HL-60/S4 treated with phorbol 12-myristate 13-acetate at 8.2 ng/mL for 4 days and 3 days (cell line): ENCODE results near the gene TRAPPC11.

ENCODE experiments used
- in situ Hi-C: fragments of 300-500 bp; cut with MboI; formaldehyde crosslinking; loops from 2 replicates; pipeline ENCODE4 v1.15.0; 2022; ENCODE audit warnings: low sequenced_read_pairs

TRAPPC11 gene

DNA sequence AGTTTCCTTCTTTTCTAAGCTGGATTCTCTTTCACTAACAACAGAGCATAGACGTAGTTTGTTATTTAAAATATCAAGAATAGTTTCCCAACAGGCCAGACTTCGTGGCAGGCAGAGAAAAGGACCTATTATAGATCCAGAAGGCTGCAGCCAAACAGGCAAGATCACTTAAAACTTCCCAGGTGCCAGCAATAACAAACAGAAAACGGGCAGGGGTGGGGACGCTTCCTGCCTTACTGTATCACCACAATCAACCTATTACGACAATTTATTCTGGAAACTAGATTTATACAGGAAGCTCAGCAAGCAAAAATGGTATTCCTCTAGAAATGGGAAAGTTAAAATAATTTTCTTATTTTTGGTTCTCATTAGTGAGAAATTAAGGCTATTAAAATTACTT, 22.2 kb upstream of the TRAPPC11 start:
- in situ Hi-C loops = no loop called here

DNA sequence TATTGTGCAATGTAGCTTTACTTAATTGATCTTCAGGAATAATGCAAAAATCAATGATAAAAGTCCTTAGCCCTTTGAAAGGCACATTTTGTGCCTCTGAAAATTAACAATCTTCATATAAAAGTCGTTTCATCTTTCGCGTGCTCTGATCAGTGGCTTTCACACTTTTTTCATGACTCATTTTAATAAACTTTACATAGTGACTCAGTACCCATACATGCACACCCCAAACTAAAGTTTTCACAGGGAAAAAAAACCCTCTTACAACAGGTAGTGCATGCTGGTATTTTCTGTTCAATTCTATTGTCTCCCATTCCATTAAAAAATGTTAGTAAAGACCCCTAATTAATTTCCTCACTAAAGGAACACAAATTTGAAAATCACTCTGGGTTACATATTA, 21.6 kb upstream of the TRAPPC11 start:
- in situ Hi-C loops = no loop called here

DNA sequence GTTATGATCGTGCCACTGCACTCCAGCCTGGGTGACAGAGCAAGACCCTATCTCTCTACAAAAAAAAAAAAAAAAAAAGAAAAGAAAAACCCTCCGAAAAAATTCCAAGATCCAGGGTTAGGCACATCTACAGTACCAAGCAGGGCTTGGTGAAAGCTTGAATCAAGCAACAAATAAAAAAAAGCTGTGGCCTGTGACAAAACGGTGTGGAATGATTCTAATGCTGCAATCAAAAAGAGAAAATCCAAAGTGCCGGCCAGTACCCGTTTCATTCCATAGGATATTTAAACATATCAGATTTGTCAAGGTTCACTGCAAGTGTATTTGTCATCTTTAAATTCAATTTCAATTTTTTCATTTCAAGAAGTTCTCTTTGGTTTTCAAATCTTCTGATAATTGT, 20.7 kb upstream of the TRAPPC11 start:
- in situ Hi-C loops = no loop called here

DNA sequence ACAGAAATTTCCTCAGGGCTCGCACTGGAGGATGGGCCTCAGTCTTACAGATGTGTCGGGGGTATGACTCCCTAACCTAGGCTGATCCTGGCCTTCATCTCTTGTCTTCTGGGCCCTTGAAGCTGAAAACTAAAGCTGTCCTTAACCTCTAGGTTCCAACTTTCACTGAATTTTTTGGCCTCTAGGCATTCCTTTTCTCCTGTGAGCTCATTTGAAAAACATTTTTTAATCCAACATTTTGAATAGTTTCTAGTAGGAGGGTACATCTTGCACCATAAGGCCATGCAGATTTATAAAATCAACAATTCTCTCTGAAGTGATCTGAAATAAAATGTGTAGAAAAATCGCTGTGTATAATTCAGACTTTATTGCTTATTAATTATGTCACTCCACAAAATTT, 19.8 kb upstream of the TRAPPC11 start:
- in situ Hi-C loops = no loop called here

DNA sequence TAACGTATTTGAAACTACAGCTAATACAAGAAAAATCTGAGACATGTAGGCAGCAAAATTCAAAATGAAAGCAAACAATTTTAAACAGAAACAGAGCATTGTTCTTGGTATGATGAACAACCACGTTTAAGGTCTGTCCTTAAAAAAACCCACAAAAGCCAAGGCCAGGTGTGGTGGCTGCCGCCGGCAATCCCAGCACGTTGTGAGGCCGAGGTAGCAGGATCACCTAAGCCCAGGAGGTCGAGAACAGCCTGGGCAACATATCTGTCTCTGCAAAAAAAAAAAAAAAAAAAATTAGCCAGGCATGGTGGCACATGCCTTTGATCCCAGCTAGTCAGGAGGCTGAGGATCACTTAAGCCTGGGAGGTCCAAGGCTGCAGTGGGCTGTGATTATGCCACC, 13.8 kb upstream of the TRAPPC11 start:
- in situ Hi-C loops = no loop called here

DNA sequence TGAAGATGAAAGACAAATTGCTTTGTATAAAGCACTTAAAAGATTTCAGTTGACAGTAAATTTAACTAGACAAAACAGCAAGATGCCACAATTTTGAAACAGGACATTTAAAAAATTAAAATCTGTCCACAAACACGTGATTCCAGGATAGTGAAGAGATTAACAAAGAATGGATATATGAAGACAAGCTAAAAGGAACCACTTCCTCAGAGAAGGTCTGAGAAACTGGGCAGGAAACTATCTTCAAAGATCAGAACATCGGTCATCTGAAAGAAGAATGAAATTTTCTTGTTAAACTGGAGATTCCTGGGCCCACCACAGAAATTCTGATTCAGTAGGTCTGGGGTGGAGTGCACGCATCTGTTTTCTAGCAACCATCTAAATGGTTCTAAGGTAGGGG, 1.5 kb upstream of the TRAPPC11 start:
- in situ Hi-C loops = no loop called here

DNA sequence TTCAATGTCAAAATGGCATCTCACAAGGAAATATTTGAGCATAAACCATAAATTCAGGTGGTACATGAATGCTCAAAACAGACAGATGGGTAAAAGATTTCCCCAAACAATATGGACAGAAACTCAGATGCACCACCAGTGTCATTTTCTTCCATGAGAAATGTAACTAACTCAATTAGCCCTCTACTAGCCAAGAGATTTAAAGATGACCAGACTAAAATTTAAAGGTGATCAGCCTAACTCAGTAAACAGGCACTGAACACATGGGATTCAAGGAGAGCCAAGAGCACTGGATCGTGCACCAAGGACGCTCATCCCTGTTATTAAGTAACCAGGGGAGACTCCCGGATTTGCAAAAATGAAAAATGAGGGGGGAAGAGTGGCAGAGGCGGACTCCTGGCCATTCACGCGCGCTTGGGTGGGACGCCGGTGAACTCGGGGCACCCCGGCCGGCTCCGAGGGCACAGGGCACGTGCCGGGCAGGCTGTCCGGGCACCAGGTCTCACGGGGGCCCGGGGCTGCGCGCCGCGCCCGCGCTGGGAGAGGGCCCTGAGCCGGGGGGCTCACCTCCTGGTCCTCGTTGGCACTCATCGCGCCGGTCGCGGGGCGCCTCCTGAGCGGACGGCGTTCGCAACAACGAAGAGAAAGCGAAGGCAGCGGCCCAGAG, 598 bp upstream of the TRAPPC11 start:
- in situ Hi-C loops = no loop called here

DNA sequence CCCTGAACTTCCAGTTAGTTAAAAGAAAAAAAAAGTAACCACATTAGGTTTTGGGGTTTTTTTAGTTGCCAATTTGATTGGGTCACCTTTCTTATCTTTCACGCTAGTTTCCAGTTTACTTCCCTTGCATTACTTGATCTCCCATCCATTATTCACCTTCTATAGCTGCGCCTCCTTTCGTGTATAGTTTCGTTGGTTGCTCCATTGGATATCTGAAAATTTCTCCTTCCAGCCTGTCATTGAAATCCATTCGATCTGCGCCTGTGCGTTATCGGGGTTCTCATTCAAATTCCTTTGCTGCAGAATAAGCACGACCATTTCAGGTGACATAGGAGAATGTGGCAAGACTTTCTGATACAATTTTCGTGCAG, 764 bp downstream of the TRAPPC11 start:
- in situ Hi-C loops = no loop called here

DNA sequence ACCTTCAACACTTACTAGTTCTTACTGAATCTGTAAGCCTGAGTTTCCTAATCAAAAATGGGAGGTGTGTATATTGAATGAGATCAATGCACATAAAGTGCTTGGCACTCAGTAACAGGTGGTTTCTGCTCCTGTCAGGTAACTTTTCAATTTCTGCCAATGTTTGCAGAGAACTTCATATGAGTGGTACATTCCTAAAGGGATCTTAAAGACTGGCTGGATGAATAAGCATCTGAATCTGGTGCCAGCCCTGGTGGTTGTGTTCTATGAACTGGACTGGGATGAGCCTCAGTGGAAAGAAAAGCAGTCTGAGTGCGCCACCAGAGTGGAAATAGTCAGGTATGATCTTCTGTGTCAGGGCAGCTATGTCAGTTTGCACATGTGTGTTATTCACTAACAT, 7.0 kb downstream of the TRAPPC11 start:
- in situ Hi-C loops = no loop called here

DNA sequence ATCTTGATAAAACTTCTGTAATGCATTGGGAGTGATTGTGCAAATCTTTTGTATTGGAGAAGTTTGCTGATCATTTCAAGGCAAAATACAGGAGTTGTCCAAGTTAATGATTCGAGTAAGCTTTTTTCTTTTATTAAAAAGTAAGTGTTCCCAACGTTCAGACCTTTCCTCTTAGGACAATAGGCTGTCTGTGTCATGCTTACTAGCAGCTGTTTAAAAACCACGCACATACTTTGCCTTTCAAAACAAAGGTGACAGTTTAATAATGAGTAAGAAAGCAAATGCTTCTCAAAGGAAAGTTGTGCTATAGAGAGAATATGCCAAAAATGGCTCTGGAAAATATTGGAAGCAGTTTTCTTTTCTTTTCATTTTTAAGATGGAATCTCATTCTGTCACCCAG, 11.2 kb downstream of the TRAPPC11 start:
- in situ Hi-C loops = no loop called here

DNA sequence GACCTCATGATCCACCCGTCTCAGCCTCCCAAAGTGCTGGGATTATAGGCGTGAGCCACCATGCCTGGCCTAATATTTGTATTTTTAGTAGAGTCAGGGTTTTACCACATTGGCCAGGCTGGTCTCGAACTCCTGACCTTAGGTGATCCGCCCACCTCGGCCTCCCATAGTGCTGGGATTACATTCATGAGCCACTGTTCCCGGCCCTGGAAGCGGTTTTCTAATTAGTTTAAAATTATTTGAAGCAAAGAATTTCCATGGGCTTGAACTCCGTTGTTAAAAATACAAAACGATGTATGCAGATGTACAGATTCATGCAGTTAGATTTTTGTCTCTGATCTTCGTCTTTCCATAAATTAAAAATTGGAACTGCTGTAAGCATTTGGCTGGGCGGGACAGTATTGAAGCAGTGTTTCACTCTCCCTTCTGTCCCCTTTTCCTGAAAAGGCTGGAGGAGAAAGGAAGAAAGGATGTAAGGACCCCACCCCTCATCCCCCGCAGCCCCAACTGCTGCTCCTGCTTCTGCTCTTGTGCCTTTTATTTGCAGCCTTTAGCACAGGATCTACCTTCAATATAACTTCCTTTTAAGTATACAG, 12.0 kb downstream of the TRAPPC11 start:
- in situ Hi-C loops = no loop called here

DNA sequence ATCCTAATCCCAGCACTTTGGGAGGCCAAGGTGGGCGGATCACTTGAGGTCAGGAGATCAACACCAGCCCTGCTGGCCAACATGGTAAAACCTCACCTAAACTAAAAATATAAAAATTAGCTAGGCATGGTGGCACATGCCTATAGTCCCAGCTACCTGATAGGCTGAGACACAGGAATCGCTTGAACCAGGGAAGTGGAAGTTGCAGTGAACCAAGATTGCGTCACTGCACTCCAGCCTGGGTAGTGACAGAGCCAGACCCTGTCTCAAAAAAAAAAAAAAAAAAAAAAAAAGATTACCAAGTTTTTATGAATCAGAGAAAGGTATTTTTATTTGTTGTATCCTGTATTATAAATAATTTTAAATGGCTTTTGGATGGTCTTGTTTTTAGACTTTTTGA, 15.1 kb downstream of the TRAPPC11 start:
- in situ Hi-C loops = no loop called here

DNA sequence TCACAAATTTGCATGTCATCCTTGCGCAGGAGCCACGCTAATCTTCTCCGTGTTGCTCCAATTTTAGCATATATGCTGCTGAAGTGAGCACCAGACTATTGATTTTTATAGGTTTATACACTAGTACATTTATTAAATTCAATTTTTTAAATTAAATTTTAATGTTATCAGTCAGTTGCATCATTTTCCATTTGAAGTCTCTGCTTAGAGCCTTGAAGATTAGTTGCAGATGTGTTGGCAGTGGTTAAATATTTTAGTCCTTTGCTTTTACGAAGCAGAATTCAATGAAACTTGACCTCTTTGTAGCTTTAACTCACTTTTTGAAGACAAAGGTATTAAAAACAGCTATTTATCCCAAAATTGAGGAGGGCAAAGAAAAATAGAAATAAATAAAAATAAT, 16.5 kb downstream of the TRAPPC11 start:
- in situ Hi-C loops = no loop called here

DNA sequence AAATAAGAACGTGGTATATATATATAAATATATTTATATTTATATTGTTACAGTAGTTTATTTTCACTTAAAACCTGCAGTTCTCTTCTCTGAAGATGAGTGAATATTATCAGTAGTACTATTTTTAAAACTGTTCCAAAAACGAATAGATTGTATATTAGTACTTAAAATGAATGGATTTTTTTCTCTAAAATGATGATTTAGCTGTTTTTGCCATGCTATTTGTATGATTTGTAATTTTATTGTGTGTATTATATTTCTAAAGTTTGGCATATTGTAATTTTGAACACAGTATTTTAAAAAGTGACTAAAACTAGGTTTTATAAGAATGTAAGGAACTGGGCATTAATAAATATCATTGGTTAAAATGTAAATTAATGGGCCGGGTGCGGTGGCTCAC, 22.0 kb downstream of the TRAPPC11 start:
- in situ Hi-C loops = no loop called here

DNA sequence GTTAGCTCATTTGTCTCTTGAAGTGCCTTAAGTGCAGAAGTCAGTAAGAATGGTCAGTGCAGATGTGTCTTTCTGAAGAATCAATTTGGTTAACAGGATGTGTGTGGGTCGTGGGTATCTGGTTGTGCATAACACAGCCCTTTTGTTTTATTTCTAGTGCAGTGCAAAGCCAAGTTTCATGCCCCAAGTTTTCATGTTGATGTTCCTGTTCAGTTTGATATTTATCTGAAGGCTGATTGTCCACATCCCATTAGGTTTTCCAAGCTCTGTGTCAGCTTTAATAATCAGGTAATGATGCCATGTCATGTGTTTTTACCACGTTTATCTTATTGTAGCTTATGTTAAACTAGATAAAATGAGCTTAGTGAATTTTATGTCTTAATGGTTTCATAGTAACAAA, 27.4 kb downstream of the TRAPPC11 start:
- in situ Hi-C loops = no loop called here

DNA sequence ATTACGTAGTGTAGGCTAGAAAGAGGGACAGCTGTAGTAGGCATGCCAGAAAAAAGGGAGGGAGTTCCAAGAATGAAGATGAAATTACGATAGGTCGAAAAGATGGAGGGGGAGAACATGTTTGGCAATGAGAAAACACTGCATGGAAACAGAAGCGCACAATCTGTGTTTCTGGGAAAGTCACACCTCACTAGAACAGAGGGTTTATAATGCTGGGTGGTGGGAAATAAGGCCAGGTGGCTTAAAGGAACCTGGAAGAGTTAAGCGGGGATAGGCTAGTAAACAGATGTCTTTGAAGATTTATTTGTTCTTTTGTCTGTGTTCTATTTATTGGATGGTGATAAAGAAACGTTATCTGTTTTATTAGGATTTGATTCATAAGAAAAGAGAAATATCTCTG, 29.1 kb downstream of the TRAPPC11 start:
- in situ Hi-C loops = no loop called here

DNA sequence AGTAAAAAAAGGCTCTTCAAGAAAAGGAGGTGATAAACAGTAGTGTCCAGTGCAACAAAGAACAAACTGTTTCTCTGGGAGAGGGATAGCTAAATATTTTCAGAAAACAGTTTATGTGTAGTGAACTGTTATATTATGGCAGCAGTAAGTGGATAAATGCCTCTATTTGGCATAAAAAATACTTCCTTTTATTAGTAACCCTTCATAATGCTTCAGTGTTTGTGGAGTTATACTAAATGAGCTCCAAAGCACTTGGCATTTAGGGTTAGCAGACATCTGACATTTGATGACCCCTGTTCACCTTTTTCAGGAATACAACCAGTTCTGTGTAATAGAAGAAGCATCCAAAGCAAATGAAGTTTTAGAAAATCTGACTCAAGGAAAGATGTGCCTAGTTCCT, 31.9 kb downstream of the TRAPPC11 start:
- in situ Hi-C loops = no loop called here

DNA sequence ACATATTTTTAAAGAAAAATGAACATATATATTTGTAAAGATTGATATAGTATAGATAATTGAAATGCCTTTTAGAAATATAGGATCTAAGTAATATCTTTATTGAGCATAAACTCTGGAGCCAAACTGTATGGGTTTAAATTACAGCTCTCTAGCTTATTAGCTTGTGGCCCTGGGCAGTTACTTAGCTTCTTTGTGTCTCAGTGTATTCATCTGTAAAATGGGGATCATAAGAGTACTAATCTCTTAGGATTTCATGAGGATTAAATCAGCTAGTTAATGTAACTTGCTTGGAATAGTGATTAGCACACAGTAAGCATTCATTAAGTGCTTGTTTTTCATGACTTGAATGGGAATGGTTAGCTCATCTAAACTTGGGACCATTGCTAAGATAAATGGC, 32.8 kb downstream of the TRAPPC11 start:
- in situ Hi-C loops = no loop called here

DNA sequence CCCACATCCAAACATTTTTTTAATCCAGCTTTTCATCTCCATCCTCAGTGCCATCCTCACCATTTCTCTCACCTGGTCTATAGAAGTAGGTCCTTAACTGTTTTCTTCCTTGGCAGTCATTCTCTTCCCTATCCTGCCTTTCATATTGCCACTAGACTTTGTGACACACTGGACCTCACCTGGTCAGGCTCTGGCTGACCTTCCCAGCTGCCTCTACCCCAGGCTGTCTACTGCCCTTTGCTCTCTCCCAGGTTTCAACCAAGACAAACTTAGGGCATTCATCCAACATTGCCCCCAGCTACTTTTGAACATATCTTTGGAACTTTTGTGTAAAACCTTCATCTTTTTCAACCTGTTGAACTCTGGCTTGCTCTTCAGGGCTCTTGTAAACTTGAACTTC, 39.8 kb downstream of the TRAPPC11 start:
- in situ Hi-C loops = no loop called here

DNA sequence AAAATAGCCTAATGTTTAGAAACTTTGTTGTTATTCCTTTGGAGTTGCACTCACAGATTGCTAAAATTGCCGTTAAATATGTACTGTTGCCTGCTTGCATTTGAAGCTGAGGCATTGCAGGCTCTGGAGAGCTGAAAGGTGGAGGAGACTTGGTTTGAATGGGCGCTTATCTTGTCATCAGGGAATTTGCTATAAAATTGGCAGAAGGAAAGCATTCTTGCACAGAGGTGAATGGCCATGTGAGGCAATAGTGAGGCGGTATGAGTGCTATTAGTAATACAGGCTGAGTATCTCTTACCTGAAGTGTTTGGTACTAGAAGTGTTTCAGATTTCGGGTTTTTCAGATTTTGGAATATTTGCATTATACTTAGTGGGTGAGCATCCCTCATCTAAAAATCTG, 41.3 kb downstream of the TRAPPC11 start:
- in situ Hi-C loops = no loop called here

DNA sequence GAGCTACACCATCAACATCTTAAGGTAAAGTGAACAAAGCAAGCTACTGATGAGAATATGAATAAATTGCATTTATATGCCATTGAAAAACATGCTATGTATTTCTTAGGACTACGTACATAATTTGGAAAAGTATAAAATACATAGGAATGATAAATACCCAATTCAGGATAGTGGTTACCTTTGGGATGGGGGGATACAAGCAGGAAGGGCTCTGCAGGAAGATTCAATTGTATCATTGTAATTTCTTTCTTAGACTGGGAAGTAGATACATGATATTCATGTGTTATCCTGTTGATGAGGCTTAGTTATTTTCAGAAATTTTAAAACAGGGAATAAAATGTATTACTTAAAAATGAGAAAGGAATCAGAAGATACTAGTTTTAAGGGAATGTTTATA, 43.4 kb downstream of the TRAPPC11 start:
- in situ Hi-C loops = no loop called here

DNA sequence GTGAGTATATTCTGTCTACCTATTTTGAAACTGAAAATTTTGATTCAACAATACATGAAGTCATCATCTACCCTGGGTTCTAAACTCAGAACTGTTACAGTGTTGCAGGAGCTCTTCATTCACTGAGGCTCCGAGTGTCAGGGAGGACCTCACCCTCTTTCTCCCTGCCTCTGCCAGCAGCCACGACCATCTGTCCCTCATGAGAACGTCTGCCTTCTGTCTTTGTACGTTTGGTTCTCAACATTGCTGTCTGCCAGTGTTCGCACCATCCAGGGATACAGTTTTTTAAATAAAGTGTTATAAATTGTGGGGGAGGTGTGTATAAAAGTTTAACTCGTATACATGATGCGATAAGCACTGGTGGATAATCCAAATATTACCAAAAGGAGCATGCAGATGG, 55.5 kb downstream of the TRAPPC11 start:
- in situ Hi-C loops = no loop called here

DNA sequence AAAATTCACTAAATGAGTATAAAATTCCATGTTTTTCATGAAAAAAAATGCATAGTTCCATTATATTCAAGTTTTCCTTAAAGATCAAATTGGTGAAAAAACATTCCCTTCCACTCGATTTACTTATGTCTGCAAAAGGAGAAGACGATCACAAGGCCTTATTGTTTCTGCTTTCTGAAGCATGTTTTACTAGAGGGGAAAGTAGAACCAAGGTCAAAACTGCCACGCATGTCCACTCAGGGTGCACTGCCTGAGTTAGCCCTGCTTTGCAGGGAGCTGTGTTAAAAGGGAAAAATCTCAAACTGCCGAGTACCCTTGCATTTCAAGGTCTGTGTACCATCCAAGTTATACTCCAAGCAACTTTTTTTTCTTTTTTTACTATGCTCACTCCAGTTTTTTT, 57.2 kb downstream of the TRAPPC11 start:
- in situ Hi-C loops = no loop called here
